Measurements from ENCODE around the gene SOAT2.
A peak's percentile ranks its signal among the peaks of the same experiment; 100 is the strongest.
"Not testable (repeated sequence)": the region's sequence is repeated elsewhere in the genome, so short reads cannot be mapped to it uniquely, and the experiment has no call there.

SOAT2 gene

DNA sequence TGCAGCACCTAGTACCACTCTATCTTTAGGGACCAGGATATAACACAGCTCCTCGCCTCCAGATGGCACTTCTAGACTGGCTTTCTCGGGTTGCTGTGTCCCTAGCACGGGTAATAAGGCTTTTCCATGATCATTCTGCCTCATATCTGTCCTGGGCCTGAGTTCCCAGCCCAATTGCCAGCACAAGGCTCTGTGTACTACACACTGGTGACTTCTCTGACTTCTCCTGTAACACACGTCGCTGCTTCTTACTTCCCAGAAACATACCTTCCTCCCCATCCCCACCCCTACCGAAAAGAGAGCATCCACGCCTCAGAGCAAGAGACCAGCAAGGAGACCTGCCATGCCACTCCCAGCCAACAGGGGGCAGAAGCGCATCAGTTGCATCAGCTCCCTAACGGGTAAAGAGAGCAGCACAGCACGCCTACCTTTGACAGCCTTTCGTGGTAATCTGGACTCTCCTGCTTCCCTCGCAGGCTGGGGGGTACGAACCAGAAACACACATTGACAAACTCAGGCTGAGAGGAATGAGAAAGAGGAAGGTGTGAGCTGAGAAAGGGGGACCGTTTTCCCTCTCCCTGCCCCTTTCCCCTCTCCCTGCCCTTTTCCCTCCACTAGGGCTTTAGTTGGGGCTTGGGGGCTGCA, 56.0 kb downstream of the SOAT2 start:
- DNase-seq = peak; percentile 83

DNA sequence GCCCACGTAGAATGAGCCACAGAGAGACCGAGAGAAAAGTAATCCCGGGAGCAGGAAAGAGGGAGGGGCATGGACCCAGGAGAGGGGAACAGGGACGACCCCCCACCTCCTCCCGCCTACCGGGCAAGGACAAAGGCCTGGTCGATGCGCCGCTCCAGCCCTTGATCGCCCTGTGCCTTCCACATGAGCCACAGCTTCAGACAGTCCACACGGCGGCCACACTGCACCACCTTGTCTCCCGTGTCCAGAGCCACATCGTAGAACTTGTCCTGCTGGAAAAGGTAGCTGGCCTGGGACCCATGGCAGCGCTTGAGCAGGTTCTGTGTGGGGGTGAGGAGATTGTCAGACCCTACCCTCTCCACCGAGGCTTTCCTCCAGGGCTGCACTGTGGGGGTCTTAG, 56.7 kb downstream of the SOAT2 start:
- no peak for DNase-seq

DNA sequence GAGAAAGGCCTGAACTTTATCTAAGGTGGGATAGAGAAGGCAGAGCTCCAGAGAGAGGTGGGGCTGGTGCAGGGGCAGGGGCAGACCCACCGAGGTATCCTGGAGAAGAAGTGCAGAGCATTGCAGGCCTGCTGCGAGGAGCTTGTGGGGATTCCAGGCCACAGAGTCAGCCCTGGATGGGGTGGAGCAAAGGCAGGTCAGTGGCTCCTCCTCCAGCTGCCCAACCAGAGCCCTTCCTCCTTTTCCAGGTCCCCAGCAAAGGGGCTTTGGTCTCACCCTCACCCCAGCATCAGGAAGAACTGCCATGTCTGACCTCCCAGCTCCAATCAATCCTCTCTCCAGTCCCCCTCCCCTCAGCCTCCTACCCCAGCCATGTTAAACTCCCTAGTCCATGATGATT, 57.4 kb downstream of the SOAT2 start:
- no peak for DNase-seq

DNA sequence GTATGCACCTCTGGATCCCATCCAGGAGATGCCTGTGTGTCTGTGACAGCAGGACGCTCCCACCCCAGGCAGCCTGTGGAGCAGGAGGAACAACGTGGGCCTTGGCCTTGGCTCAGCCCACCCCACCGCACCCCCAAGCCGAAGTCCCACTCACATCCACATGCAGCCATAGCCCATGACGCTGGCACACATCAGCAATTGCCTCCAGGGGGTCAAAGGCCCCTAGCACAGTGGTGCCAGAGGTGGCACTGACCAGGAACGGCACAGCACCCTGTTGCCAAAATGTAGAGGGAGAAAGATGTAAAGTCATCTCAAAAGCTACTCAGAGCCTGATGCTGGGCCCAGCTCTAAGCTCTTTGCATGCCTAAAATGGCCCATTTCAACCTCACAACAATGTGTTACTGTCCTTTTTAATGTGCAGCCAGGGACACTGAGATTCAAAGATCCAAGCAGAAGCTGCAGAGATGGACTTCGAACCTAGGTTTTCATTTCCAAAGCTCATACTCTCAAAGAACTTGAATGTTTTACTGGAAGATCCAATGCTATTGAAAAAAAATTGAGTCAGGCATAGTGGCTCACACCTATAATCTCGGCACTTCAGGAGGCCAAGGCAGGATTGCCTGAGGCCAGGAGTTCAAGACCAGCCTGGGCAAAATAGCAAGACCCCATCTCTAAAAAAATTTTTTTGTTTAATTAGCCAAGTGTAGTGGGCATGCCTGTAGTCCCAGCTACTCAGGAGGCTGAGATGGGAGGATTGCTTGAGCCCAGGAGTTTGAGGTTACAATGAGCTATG, 58.0 kb downstream of the SOAT2 start:
- no peak for DNase-seq

DNA sequence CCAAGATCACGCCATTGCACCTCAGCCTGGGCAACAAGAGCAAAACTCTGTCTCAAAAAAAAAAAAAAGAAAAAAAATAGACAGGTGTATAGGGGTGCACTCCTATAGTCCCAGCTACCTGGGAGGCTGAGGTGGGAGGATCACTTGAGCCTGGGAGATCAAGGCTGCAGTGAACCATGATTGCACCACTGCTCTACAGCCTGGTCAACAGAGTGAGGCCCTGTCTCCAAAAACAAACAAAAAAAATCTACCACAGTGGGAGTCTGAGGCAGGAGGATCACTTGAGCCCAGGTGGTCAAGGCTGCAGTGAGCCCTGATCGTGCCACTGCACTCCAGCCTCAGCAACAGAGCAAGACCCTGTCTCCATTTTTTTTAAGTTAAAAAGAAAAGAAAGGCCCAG, 59.7 kb downstream of the SOAT2 start:
- not testable (repeated sequence) for DNase-seq

DNA sequence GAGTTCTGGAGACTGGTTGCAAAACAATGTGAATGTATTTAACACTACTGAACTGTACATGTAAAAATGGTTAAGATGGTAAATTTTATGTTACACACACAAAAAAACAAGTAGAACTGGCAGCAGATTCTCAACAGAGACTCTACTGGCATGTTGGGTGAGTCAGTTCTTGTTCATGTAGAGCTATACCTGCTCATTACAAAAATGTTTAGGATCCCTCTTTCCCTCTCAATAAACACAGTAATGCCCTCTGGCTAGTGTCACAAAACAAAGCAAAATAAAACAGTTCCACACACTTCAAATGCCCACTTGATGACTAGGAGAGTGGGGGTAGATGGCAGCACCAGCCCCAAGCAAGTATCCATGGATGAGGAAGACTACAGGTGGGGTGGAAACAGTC, 63.6 kb downstream of the SOAT2 start:
- no peak for DNase-seq

DNA sequence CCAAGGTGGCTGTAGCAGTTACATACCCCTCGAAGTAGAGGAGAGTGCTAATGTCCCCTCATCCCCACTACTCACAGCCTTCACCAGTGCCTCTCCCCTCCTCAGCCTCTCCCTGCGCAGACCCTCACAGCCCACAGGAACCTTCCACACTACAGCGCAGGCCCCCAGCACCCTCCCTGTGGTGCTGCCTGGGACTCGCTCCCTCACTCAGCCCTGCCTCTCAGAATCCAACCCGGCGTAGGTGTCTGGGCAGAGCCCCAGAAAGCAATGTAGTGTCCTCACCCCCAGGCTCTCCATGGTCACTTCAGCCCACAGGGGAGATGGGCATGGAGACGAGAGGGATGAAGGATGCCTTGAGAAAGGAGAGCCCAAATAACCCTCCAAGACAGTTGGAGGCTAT, 66.4 kb downstream of the SOAT2 start:
- no peak for DNase-seq

DNA sequence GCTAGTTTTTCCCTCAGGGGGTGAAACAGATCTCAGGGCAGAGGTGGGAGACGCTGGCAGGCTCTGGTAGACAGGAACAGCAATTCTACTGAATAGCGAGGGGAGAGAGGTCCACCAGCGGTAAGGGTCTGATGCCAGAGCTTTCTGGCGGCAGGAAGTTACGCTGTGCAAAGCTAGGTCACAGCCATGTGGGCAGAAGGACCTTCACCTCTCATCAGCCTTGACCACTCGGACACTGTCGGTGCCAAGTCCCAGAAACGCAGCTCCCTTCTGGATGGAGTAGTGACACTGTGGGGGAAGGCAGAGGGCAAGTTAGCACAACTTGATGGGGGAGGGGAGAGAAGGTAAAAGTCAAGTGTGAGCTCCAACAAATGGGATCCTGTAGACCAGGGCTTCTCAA, 66.9 kb downstream of the SOAT2 start:
- no peak for DNase-seq

DNA sequence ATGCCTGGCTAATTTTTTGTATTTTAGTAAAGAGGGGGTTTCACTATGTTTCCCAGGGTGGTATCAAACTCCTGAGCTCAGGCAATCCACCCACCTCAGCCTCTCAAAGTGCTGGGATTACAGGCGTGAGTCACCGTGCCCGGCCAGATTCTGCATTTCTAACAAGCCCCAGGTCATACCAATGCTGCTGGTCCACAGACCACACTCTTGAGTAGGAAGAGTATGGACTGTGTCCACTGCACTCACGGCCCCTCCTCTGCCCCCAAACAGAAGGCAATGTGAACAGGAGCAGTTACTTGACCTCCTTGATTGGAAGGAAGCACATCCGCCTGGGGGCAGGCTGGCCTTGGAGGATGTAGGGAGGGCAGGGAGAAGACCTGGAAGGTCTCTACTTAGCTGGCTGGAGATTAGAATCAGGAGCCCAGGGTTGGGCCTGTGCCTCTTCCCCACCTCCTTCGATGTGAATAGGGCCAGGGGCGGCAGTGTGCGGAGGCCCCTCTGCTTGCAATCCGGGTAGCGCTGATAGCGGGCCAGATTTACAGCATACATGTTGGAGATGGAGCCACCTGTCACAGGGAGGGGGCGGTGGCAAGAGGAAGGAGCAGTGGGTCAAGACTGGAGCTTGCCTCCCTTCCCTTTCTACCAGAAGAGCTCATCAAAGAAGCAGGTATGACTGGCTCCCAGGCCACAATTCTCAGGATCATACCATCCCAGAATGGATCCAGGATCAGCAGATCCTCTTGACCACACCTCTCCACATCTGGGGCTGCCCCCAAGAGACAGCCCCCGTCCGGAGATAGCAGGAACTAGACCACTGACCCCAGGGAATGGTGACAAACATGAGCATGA, 67.8 kb downstream of the SOAT2 start:
- no peak for DNase-seq

DNA sequence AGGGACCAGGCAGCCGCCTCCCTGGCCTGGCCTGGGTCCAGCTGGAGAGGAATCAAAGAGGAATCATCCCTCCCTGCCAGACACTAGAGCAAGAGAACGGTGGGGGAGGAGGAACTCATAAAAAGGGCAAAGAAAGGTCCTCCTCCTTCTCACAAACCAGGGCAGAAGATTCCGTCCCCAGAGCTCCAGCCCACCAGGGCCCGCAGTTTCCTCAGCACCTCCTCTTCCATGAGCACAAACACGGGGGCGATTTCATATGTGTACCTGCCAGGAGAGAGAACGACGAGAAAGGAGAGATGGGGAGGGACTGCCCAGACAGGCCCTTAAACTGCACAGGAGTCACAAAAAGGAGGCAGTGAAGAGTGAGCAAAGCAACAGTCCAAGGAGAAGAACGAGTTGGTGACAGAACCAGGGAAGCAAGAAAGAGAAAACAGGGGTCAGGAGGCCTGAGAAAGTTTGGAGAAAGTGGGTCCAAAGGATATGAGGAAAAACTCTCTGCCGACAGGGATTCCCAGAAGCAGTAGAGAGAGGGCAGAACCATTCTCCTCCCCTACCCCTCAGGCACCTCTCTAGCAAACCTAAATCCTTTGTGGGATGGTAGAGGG, 68.5 kb downstream of the SOAT2 start:
- DNase-seq = no peak

DNA sequence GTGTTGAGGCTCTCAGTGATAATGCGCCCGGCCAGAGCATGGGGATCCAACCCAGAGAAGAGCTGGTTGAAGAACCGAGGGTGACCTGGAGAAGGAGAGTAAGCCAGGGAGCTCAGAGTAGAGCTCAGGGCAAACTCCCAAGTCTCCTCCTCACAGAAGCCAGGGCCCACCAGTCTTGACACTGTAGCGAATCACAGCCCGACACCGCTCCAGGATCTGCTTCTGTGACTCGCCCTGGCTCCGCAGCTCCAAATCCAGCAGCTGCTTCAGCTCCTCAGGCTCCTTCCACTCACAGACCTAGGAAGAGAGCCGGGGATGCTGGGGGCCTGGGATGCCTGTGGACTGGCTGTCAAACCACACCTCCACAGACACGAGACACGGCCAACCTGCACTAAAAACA, 69.1 kb downstream of the SOAT2 start:
- no peak for DNase-seq

DNA sequence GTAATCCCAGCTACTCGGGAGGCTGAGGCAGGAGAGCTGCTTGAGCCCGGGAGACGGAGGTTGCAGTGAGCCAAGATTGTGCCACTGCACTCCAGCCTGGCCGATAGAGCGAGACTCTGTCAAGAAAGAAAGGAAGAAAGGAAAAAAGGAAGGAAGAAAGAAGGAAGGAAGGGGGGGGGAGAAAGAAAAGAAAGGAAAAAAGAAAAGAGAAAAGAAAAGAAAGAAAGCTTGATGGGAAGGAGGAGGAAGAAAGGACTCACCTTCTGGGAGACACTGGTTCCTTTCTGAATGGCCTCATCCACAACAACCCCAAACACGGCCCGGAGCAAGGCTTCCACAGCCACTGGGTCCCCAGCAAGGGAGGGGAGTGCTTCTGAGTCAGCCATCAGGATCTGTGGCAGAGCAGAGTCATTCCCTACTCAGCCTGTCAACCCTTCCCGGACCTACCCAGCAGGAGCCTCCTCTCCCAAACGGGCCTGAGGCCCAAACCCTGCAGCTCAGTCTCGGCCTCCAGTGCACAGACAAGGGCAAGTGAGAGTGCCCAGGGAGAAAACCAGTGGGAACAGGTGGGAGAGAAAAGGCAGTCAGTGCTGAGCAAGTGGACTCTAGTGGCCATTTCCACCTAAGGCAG, 69.9 kb downstream of the SOAT2 start:
- no peak for DNase-seq

Measured in NCI-H1694 treated with DMSO at 0.1 percent for 48 hours (cell line).